Pancreas (tissue), 10 donors: Measurements from ENCODE around the gene MCM10. TPM values are rescaled to one million over a fixed set of nuclear protein-coding genes. Genes with fewer than 3 reads are reported as not detected.

Experiments used
- ATAC-seq, 4 donors: fragments of 200-7000 bp; cut with Tn5 transposase; one replicate each; pipeline versions ENCODE4 v1.8.0 to v1.9.1; 2020; ENCODE audit warnings: mild to moderate bottlenecking in 4 of 4, moderate library complexity in 4 of 4
- DNase-seq, 6 donors: peaks; one replicate each; pipeline ENCODE4 v3.0.0-alpha.2; 2020
- FAIRE-seq: peaks from 2 replicates; lab custom pipeline; 2012; peaks lifted over from hg19 to GRCh38; lab: Jason Lieb, UNC
- H3K27ac ChIP-seq, 4 donors: fragments of 200-600 bp; sonication (generic); 1 replicate in 3 of 4; 2 replicates in 1 of 4; pipeline versions ENCODE4 v1.5.0 to v1.8.0; 2020
- H3K27me3 ChIP-seq, 4 donors: fragments of 200-600 bp; one replicate each; pipeline ENCODE4 v1.8.0; 2021
- H3K36me3 ChIP-seq, 3 donors: fragments of 200-600 bp; sonication (generic) in 1 of 3; one replicate each; pipeline versions ENCODE4 v1.5.0 to v1.8.0; 2020 to 2021
- H3K4me1 ChIP-seq, 3 donors: fragments of 200-600 bp; one replicate each; pipeline ENCODE4 v1.8.0; 2021
- H3K4me3 ChIP-seq, 4 donors: fragments of 200-600 bp; sonication (generic) in 2 of 4; one replicate each; pipeline versions ENCODE4 v1.5.0 to v1.8.0; 2020 to 2021
- H3K9me3 ChIP-seq, 4 donors: fragments of 200-600 bp; one replicate each; pipeline ENCODE4 v1.8.0; 2021
- CTCF ChIP-seq, 4 donors: fragments of 200-600 bp; sonication (generic) in 3 of 4; IDR thresholded peaks; one replicate each; pipeline versions ENCODE4 v1.5.0 to v1.8.0; 2021; ENCODE audit warnings: antibody characterized with exemption in 4 of 4
- WGBS, 2 donors: extraction: QIAGEN DNeasy Blood & Tissue Kit; methylation state at CpG; one replicate each; pipeline ENCODE4 v1.1.7; 2013; 5-methylcytosine and 5-hydroxymethylcytosine counted together
- intact Hi-C, 3 donors: fragments of 100-400 bp; cut with DNase I; formaldehyde crosslinking; loops; one replicate each; pipeline versions ENCODE4 v1.11.1 to v1.14.2; 2022
- polyA plus RNA-seq, 2 donors: library from polyadenylated mRNA; stranded (reverse); fragments of 200-250 nt; gene quantifications; one replicate each; pipeline ENCODE4 v1.2.3, GENCODE V29; 2013
- total RNA-seq, 6 donors: library from RNA; stranded (reverse); fragmentation: NEBNext Ultra II Directional in 4 of 6; extraction: Animal tissue kit (Norgen Biotek cat#: 25700) in 4 of 6; gene quantifications; one replicate each; pipeline versions ENCODE4 v1.2.1 to v1.2.4, GENCODE V29; 2021 to 2023
- donor health status: healthy with polysubstance abuse.
- donor health status: DM: no; HTN: no; CAD: no; lungs with moderate emphysema.
- donor health status: DM: no; HTN: no; CAD: no.
- donor health status: control.
- donor health status: control.
- donor health status: Bipolar disorder and iron deficiency.
- donor health status: DM: yes; HTN: yes; CAD: no.
- donor health status: DM: no; HTN: no; CAD: no.
- donor health status: DM: no; HTN: no; CAD: no.
- donor health status: DM: yes; HTN: yes; CAD: no.

MCM10 gene
- total and polyA plus RNA-seq, 8 donors: 0.05 to 0.35 (median 0.28) TPM; not detected in 1

DNA sequence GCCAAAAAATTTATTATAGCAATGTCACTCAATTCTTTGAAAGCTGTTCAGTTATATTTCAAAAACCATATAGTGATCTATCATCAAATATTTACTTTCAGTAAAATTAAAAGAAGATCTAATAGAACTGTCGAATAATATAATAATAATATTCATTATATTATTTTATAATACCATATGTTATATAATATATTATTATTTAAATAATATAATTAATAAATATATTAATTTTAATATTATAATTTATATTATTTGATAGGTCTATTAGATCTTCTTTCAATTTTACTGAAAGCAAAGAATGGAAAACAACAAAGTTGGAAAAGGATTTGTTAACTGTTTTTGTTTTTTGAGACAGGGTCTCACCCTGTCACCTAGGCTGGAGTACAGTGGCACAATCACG is 95.3 kb downstream of the MCM10 start:
- FAIRE-seq (peak; percentile 56), DNase-seq (no peak), ATAC-seq (no peak)
- Histone ChIP-seq H3K36me3 (no peaks in the 10 kb centered on the region), H3K27me3 (no peaks in the 10 kb centered on the region), H3K9me3 (no peaks in the 10 kb centered on the region), H3K4me1 (no peaks in the 10 kb centered on the region), H3K4me3 (no peak overlapping the region), H3K27ac (no peak overlapping the region)
- 83 to 84% methylated on average over 2 of the region's 2 CpGs for WGBS, 2 donors
- TF ChIP-seq CTCF (IDR thresholded peaks at IDR 0.05): no peak
- intact Hi-C loops: no loop called here

DNA sequence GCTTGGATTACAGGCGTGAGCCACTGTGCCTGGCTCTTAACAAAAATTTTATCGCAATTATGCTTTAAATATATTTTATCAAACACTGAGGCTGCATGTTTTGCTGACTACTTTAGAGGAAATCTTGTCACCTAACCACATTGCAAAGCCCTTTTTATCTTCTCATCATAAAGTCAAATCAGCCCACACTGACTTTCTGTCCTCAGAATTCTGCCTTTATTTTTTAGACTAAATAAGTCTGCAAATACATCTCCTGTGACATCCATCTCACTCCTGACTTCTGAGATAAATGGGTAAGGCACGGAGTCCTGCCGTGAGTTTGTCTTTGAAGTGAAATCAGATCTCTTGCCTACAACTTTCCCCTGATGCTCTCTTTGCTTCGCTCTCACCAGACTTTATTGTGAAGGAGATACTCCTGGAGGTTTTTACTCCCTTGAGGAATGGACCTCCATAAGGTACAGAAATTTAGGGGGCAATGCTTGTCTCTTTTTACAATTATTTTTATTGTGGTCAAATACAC is 96.3 kb downstream of the MCM10 start:
- FAIRE-seq: no peak
- Histone ChIP-seq H3K4me3 (no peak overlapping the region), H3K9me3 (no peaks in the 10 kb centered on the region), H3K27me3 (no peaks in the 10 kb centered on the region), H3K36me3 (no peaks in the 10 kb centered on the region), H3K4me1 (no peaks in the 10 kb centered on the region), H3K27ac (no peak overlapping the region)
- ATAC-seq: no peak
- DNase-seq: no peak
- intact Hi-C loops: no loop called here
- 78 to 80% methylated on average over 5 of the region's 5 CpGs for WGBS, 2 donors
- TF ChIP-seq CTCF (IDR thresholded peaks at IDR 0.05): no peak

Other genes starting within 250 kb of the MCM10 start
- 1 to 10 TPM in 3 of 6 donors, under 1 TPM in 3; 0.60 to 2.7 (median 1.5) TPM for gene CCDC3, start 159.8 kb upstream of the MCM10 start, total RNA-seq
- 1 to 10 TPM; 2.3 to 4.7 TPM for gene CCDC3, start 159.8 kb upstream of the MCM10 start, polyA plus RNA-seq
- gene OPTN, start 61.4 kb upstream of the MCM10 start, total RNA-seq: 10 to 100 TPM; 13.9 to 47.9 (median 24.4) TPM
- gene OPTN, start 61.4 kb upstream of the MCM10 start, polyA plus RNA-seq: 10 to 100 TPM; 19.4 to 25.0 TPM
- gene UCMA, start 72.8 kb downstream of the MCM10 start, total RNA-seq: not detected
- not detected for gene UCMA, start 72.8 kb downstream of the MCM10 start, polyA plus RNA-seq
- gene PHYH, start 138.5 kb downstream of the MCM10 start, total RNA-seq: 10 to 100 TPM; 13.4 to 22.5 (median 18.3) TPM
- gene PHYH, start 138.5 kb downstream of the MCM10 start, polyA plus RNA-seq: 10 to 100 TPM; 20.0 to 32.0 TPM
- gene SEPHS1, start 186.7 kb downstream of the MCM10 start, total RNA-seq: 10 to 100 TPM; 14.4 to 24.6 (median 19.7) TPM
- gene SEPHS1, start 186.7 kb downstream of the MCM10 start, polyA plus RNA-seq: 10 to 100 TPM; 14.3 to 21.3 TPM